Neuron (in vitro differentiated cells): Measurements from ENCODE around the gene SIM1.

Experiments used
- H2AFZ ChIP-seq: one replicate; pipeline ENCODE4 v1.6.1; 2013; ENCODE audit warnings: low read depth, mild to moderate bottlenecking, inconsistent platforms, low read length, moderate library complexity
- H3K27me3 ChIP-seq: one replicate; pipeline ENCODE4 v1.6.1; 2013; ENCODE audit warnings: low read length; ENCODE audit not compliant: insufficient read depth
- H3K36me3 ChIP-seq: one replicate; pipeline ENCODE4 v1.6.1; 2013; ENCODE audit warnings: low read length; ENCODE audit not compliant: insufficient read depth
- H3K4me1 ChIP-seq: one replicate; pipeline ENCODE4 v1.6.1; 2013; ENCODE audit warnings: low read length; ENCODE audit not compliant: insufficient read depth
- H3K4me3 ChIP-seq: 2 replicates; pipeline ENCODE4 v1.5.1; 2013; ENCODE audit warnings: mild to moderate bottlenecking, low read length, moderate library complexity
- H3K9me3 ChIP-seq: one replicate; pipeline ENCODE4 v1.6.1; 2013; ENCODE audit warnings: low read length

SIM1 gene

GRCh38 chr6:100485268-100485667 lies 20.5 kb upstream of the SIM1 start:
- no peaks in the 10 kb centered on the region for H3K36me3 ChIP-seq
- H3K9me3 ChIP-seq = peaks cover 3% of the 10 kb centered on the region
- peaks cover 14% of the 10 kb centered on the region for H3K27me3 ChIP-seq

GRCh38 chr6:100484474-100484873 lies 19.8 kb upstream of the SIM1 start:
- Histone ChIP-seq H3K27me3 (peaks cover 14% of the 10 kb centered on the region), H3K9me3 (no peaks in the 10 kb centered on the region), H3K4me3 (no peak overlapping the region), H3K36me3 (no peaks in the 10 kb centered on the region), H2AFZ (no peak overlapping the region), H3K4me1 (no peaks in the 10 kb centered on the region)

More at GRCh38 chr6:100485268-100485667, 20.5 kb upstream of the SIM1 start:
- H3K4me1 ChIP-seq = no peaks in the 10 kb centered on the region
- H2AFZ ChIP-seq = no peak overlapping the region
- H3K4me3 ChIP-seq = no peak overlapping the region

GRCh38 chr6:100482698-100483097 lies 18.0 kb upstream of the SIM1 start:
- no peaks in the 10 kb centered on the region for H3K36me3 ChIP-seq

DNA sequence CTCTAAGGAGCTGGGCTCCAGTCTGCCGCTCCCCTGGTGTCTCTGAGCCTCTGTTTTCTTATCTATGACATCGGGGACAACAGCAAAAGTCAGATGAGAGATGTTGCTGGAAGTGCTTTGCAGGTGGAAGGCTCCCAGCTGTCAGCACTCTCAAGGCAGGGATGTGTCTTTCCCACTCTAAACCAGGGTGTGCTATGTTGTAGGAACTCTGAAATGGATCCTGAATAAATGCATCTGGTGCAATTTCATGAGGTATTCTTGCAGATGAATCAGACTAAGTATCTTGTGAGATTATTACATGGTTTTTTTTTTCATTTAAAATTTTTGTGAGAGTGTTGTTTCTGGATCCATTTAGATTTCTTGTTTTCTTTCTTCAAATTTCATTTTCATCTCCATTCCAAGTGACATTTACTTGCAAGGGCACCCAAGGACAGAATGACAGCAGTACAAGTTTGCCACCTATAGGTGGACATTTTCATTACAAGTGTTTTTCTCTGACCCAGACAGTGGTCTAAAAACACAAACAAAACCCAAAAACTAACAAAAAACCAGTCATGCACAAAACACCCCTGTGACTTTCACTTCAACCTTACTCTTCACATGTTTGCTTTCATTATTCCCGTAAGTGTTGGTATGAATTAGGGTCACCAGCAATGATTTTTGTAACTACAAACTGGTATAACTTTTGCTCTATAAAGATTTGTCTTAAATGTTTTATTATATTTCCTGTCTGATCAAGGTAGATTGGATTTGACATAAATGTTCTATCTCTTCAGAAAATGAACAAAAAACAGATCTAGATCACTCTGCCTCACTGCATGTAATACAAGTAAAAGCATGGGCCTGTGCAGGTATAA lies 14.7 kb upstream of the SIM1 start:
- Histone ChIP-seq H2AFZ (no peak overlapping the region), H3K9me3 (no peaks in the 10 kb centered on the region), H3K4me1 (no peaks in the 10 kb centered on the region), H3K36me3 (no peaks in the 10 kb centered on the region), H3K27me3 (peaks cover 15% of the 10 kb centered on the region), H3K4me3 (no peak overlapping the region)

More at GRCh38 chr6:100482698-100483097, 18.0 kb upstream of the SIM1 start:
- Histone ChIP-seq H2AFZ (no peak overlapping the region), H3K4me3 (no peak overlapping the region), H3K4me1 (no peaks in the 10 kb centered on the region), H3K27me3 (peaks cover 19% of the 10 kb centered on the region), H3K9me3 (no peaks in the 10 kb centered on the region)

DNA sequence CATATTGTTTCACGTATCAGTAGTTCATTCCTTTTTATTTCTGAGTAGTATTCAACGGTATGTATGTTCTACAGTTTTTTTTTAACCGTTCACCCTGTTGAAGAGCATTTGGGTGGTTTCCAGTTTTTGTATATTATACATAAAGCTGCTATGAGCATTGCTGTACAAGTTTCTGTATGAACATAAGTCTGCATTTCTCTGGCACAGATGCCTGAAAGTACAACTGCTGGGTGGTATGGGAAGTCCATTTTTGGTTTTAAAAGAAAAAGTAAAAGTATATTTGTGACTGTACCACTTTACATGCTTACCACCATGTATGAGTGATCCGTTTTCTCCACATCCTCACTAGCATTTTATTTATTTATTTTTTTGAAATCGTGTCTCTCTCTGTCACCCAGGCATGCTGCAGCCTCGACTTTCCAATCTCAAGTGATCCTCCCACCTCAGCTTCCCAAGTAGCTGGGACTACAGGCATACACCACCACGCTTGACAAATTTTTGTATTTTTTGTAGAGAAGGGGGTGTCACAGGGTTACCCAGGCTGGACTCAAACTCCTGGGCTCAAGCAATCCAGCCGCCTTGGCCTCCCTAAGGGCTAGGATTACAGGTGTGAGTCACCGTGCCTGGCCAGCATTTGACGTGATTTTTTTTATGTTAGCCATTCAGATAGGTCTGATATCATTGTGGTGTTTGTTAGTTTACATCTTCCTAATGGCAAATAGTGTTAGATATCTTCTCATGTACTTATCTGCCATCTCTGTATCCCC lies 11.0 kb upstream of the SIM1 start:
- Histone ChIP-seq H2AFZ (no peak overlapping the region), H3K4me1 (peaks cover 8% of the 10 kb centered on the region), H3K36me3 (no peaks in the 10 kb centered on the region), H3K9me3 (no peaks in the 10 kb centered on the region), H3K4me3 (no peak overlapping the region), H3K27me3 (peaks cover 42% of the 10 kb centered on the region)

DNA sequence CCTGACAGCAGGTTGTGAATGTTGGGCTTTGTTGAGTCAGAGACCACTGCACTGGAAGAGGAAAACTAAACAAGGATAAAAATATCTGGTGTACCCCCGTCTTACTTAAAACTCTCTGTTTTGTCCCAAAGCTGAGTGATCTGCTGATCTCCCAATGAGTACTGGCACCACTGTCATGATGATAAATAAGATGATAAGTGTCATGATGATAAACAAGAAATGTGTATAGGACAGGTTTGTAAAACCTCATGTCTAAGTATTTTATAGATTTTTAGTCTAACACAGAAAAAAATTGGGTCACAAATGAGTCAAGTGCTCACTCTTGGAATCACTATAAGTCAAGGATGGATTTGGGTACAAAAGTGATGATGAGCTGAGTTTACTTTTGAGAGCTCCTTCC lies 8.5 kb upstream of the SIM1 start:
- H3K4me3 ChIP-seq = no peak overlapping the region
- peaks cover 8% of the 10 kb centered on the region for H3K4me1 ChIP-seq
- no peaks in the 10 kb centered on the region for H3K36me3 ChIP-seq
- no peak overlapping the region for H2AFZ ChIP-seq
- no peaks in the 10 kb centered on the region for H3K9me3 ChIP-seq
- H3K27me3 ChIP-seq = peaks cover 58% of the 10 kb centered on the region

- Histone ChIP-seq H3K4me1 (peaks cover 8% of the 10 kb centered on the region), H3K9me3 (peaks cover 2% of the 10 kb centered on the region), H3K4me3 (no peak overlapping the region), H2AFZ (no peak overlapping the region), H3K36me3 (no peaks in the 10 kb centered on the region), H3K27me3 (peaks cover 63% of the 10 kb centered on the region)
These were observed 8.0 kb upstream of the SIM1 start for GRCh38 chr6:100472674-100473073.

DNA sequence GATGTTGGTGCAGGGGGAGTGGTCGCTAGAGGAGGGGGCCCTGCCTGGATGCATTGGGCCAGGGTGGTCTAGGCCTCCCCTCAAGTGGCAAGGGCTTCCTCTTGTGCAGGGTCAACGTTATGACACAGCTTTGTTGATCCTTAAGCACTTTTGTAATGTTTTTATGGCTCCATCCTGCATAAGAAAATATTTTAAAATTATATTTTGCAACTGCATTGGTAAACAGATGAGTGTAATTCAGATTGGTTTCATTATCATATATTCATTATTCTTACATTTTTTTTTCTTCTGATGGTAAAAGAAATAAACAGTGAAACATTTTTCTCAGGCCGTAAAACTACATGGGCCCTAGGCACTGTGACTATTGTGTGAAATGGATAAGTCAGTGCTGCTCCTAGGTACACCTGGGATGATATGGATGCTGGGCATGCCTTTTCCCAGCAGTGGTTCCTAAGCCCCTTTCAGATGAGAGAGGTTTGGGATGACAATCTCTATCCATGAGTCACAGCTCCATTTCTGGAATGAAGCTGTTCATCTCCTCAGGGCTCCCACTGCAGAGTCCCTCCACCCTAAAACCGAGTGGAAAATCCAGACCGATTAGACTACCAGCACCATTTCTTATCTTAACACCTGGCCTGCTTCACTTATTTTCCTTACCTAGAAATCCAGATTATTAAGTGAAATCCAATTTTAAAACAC lies 5.8 kb upstream of the SIM1 start:
- H3K4me3 ChIP-seq = no peak overlapping the region
- peaks cover 2% of the 10 kb centered on the region for H3K9me3 ChIP-seq
- H3K36me3 ChIP-seq = no peaks in the 10 kb centered on the region
- no peak overlapping the region for H2AFZ ChIP-seq
- peaks cover 76% of the 10 kb centered on the region for H3K27me3 ChIP-seq
- peaks cover 8% of the 10 kb centered on the region for H3K4me1 ChIP-seq

DNA sequence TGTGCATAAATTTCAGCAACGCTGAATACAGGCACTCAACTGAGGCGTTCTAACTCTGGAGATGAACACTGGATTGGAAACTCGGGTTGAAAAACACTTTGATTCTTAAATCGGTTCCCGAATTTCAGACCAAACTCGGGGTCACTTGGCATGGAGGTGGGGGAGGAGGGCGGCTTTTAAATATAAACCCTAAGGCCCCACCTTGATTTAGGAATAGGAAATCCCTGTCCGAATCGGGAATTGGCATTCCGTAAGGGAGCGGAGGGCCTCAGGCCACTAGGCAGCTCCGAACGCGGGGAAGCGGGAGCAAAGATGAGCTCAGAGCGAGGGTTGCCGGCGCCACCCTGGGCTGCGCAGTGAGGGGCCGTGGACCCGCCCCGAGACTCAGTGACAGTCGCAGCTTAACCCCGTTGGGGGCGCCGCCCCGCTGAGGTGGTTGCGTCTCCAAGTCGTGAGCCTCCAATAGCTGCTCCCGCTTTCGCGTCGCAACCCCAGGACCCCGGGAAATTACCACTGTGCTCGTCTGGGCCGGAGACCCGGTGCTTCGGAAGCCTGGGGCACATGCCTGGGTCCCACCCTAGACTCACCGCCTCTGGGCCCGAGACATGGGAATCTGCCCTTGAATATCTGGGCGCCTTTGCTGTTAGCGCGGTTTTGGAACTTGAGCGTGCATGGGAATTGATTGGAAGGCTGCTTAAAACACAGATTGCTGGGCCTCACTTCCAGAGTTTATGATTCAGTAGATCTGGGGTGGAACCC lies 4.6 kb upstream of the SIM1 start:
- H3K27me3 ChIP-seq = peaks cover 87% of the 10 kb centered on the region
- peaks cover 2% of the 10 kb centered on the region for H3K9me3 ChIP-seq
- no peak overlapping the region for H3K4me3 ChIP-seq
- no peak overlapping the region for H2AFZ ChIP-seq
- H3K4me1 ChIP-seq = peaks cover 11% of the 10 kb centered on the region
- H3K36me3 ChIP-seq = no peaks in the 10 kb centered on the region

DNA sequence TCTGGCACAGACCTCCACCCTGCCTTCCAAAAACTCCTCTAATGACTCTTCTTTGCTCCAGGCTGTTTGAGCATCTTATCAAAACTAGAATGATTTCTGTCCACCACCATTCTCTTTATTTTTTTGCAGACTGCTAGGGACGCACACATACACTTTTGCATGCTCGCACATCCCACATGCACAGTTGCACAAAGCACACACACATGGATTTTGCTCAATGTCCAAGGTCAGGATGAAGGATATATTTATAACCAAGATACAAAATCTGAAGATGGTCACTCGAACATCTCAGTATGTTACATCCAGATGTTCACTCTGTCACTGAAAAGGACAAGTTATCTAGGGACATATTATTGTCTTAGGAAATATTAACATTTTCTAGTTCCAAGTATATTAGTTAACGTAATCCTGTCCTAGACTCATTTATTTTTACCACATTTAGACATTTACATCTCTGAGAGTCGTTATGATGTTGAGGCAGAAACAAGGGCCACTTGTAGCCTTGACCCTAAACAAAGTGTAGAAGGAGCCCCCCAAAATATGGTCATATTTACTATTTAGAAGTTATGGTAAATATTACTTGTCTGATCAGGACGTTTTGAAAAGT lies 3.4 kb upstream of the SIM1 start:
- Histone ChIP-seq H2AFZ (no peak overlapping the region), H3K4me1 (peaks cover 11% of the 10 kb centered on the region), H3K27me3 (peaks cover 90% of the 10 kb centered on the region), H3K36me3 (no peaks in the 10 kb centered on the region), H3K9me3 (peaks cover 2% of the 10 kb centered on the region), H3K4me3 (no peak overlapping the region)

DNA sequence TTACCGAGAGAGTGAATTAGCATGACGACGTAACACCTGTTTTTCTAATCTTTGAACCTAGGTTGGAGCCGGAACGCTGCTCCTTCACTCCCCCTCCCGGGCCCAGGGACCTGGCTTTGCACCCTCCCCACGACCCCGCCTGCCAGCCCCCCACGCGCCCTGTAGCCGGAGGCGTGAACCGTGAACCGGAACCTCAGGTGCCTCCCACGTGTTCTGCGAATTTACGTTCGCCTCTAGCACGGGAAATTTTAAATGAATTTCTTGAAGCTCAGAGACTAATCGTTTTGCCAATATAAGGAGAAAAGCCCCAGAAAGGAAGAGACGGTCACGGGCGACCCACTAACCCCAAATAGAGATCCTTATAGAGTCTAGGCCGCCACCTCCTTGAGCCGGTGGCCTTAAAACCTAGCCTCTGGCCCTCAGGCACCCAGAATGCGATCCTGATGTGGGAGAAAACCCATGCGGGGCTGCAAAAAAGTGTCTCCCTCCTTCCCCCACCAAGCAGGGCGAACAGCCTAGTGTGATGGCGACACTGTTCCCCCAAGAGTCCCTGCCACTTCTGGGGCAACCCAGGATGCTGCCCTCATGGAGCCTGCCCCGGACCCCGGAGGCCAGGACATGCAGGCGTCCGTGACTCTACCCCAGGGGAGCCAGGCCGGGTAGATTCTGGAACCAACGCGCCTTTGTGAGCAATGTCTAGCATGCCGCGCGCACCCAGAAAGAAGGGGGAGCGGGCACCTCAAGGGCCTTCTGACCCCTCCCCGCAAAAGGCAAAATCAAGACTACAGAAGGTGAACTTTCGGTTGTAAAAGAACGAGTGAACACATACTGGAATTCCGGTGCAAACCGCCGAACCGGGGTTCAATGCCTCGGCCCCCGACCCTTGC lies 2.7 kb upstream of the SIM1 start:
- no peak overlapping the region for H2AFZ ChIP-seq
- no peak overlapping the region for H3K4me3 ChIP-seq
- H3K4me1 ChIP-seq = peaks cover 6% of the 10 kb centered on the region
- H3K27me3 ChIP-seq = peaks cover 93% of the 10 kb centered on the region
- H3K36me3 ChIP-seq = no peaks in the 10 kb centered on the region
- peaks cover 2% of the 10 kb centered on the region for H3K9me3 ChIP-seq
